Lung (tissue), 12 donors: ENCODE results near the gene CD38. TPM values are rescaled to one million over a fixed set of nuclear protein-coding genes. Genes with fewer than 3 reads are reported as not detected.

Source experiments
- ATAC-seq: fragments of 200-7000 bp; cut with Tn5 transposase; one replicate; pipeline ENCODE4 v1.9.1; 2020; ENCODE audit warnings: moderate number of reproducible peaks; ENCODE audit not compliant: insufficient read depth, low FRiP score
- DNase-seq, 3 donors: peaks; one replicate each; pipeline ENCODE4 v3.0.0-alpha.2; 2013 to 2017
- H3K27ac ChIP-seq, 2 donors: one replicate each; pipeline ENCODE4 v1.5.1; 2013; ENCODE audit warnings: mild to moderate bottlenecking in 2 of 2, moderate library complexity in 2 of 2, control low read depth in 1 of 2, inconsistent platforms in 1 of 2, low read depth in 1 of 2, low read length in 1 of 2
- H3K27me3 ChIP-seq, 3 donors: one replicate each; pipeline ENCODE4 v1.5.1; 2013; ENCODE audit warnings: low read length in 2 of 3; ENCODE audit not compliant: control insufficient read depth in 3 of 3, insufficient read depth in 3 of 3
- H3K36me3 ChIP-seq, 4 donors: one replicate each; pipeline ENCODE4 v1.5.1; 2013; ENCODE audit warnings: low read length in 4 of 4, mild to moderate bottlenecking in 1 of 4, moderate library complexity in 1 of 4; ENCODE audit not compliant: control insufficient read depth in 4 of 4, insufficient read depth in 4 of 4
- H3K4me1 ChIP-seq, 5 donors: one replicate each; pipeline ENCODE4 v1.5.1; 2013; ENCODE audit warnings: low read length in 5 of 5, mild to moderate bottlenecking in 2 of 5, moderate library complexity in 1 of 5; ENCODE audit not compliant: control insufficient read depth in 5 of 5, insufficient read depth in 5 of 5
- H3K4me3 ChIP-seq: one replicate; pipeline ENCODE4 v1.5.1; 2013; ENCODE audit warnings: mild to moderate bottlenecking, control low read depth, moderate library complexity
- H3K9ac ChIP-seq, 2 donors: one replicate each; pipeline ENCODE4 v1.5.1; 2013; ENCODE audit warnings: low read length in 2 of 2, control low read depth in 1 of 2; ENCODE audit not compliant: insufficient read depth in 1 of 2
- H3K9me3 ChIP-seq, 4 donors: one replicate each; pipeline ENCODE4 v1.5.1; 2013; ENCODE audit warnings: low read length in 3 of 4, mild to moderate bottlenecking in 1 of 4, moderate library complexity in 1 of 4; ENCODE audit not compliant: control insufficient read depth in 4 of 4, insufficient read depth in 3 of 4
- CTCF ChIP-seq: IDR thresholded peaks from 2 replicates; pipeline ENCODE4 v1.5.1; 2012; ENCODE audit warnings: mild to moderate bottlenecking; ENCODE audit errors: control extremely low read depth, extremely low read depth
- WGBS, 2 donors: extraction: QIAGEN DNeasy Blood & Tissue Kit; methylation state at CpG; one replicate each; pipeline ENCODE4 v1.1.7; 2013; 5-methylcytosine and 5-hydroxymethylcytosine counted together
- polyA plus RNA-seq, 2 donors: library from polyadenylated mRNA; stranded (reverse); fragments of 200-250 nt; gene quantifications; one replicate each; pipeline ENCODE4 v1.2.1, GENCODE V29; 2013
- total RNA-seq, 2 donors: library from RNA; depleted of rRNA in 1 of 2; stranded (reverse); fragments of >200 nt in 1 of 2; gene quantifications; one replicate each; pipeline ENCODE4 v1.2.1, GENCODE V29; 2014 to 2021
- donor health status: control.
- donor health status: control.
- donor health status: Bipolar disorder and iron deficiency.
- donor health status: healthy.
- donor health status: DM: yes; HTN: yes; CAD: no.

CD38 gene
- total and polyA plus RNA-seq, 4 donors = 4.8 to 47.2 (median 14.4) TPM

DNA sequence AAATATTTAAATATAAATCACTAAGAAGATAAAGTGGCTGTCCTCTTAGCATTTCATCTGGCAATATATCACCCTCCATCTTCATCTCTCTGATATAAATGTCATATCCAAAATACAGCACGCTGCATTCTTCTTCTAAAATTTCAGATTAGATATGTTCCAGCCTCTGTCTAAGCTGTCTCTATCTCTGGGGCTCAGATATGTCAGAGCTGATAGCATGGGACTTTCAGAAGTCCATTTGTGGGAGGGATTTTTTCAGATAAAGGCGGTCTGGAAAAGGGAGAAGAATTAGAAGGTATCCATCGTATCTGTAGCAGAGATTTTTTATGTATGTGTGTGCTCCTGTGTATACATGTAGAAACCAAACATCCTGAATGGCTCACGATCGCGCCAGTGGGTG is 25.0 kb upstream of the CD38 start:
- Histone ChIP-seq H3K9me3 (no peaks in the 10 kb centered on the region), H3K4me1 (peaks cover 0 to 2% (median 0%) of the 10 kb centered on the region in 5 donors), H3K36me3 (no peaks in the 10 kb centered on the region), H3K27ac (peak overlapping the region in 1 of 2 donors; percentile 55), H3K27me3 (no peaks in the 10 kb centered on the region), H3K9ac (no peak overlapping the region), H3K4me3 (no peak overlapping the region)
- DNase-seq (no peak), ATAC-seq (no peak)
- TF ChIP-seq CTCF = no peak
- 83 to 86% methylated on average over 6 of the region's 6 CpGs for WGBS, 2 donors

GRCh38 chr4:15753786-15754185 is 24.3 kb upstream of the CD38 start:
- WGBS, 2 donors = 31 to 38% methylated on average over 4 of the region's 4 CpGs
- H3K4me1 ChIP-seq = peaks cover 0 to 2% (median 0%) of the 10 kb centered on the region in 5 donors
- no peaks in the 10 kb centered on the region for H3K9me3 ChIP-seq
- H3K36me3 ChIP-seq = no peaks in the 10 kb centered on the region
- TF ChIP-seq CTCF = no peak
- no peak overlapping the region for H3K9ac ChIP-seq
- DNase-seq = peak in 1 of 3 donors; percentile 28
- ATAC-seq = no peak
- no peaks in the 10 kb centered on the region for H3K27me3 ChIP-seq
- peak overlapping the region in 1 of 2 donors; percentile 45 for H3K27ac ChIP-seq
- no peak overlapping the region for H3K4me3 ChIP-seq

DNA sequence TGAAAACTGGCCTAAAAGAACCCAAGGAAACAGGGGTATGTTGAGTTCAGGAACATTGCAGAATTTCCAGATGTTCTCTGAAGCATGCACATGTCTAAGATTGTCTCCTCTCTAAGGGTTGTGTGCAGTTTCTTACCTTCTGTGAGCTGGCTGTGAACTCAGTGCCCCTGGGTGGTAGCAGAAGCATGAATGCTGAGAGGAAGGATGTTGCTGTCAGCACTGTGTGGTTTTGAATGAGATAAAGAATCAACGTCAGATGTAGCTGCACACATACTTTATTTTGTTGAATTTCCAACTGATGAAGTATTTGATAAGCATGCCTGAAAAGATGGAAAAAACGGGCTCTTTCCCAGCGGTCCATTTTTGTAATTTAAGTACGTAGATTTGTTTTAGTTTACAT is 23.8 kb upstream of the CD38 start:
- Histone ChIP-seq H3K9ac (no peak overlapping the region), H3K27me3 (no peaks in the 10 kb centered on the region), H3K4me1 (peaks cover 0 to 2% (median 0%) of the 10 kb centered on the region in 5 donors), H3K9me3 (no peaks in the 10 kb centered on the region), H3K27ac (peak overlapping the region in 1 of 2 donors; percentile 45), H3K36me3 (no peaks in the 10 kb centered on the region), H3K4me3 (no peak overlapping the region)
- DNase-seq (no peak), ATAC-seq (no peak)
- no peak for TF ChIP-seq CTCF
- WGBS, 2 donors = 16 to 29% methylated on average over 4 of the region's 4 CpGs
